A549 (cell line): ENCODE results near the gene DISP2.

ENCODE experiments used
- CHD4 ChIP-seq: fragments of 200-600 bp; sonication (generic); IDR thresholded peaks from 2 replicates; pipeline ENCODE4 v1.6.1; 2016; ENCODE audit warnings: antibody characterized with exemption, mild to moderate bottlenecking, borderline replicate concordance
- TF ChIP-seq, protein P1 (sequence below): fragments of >200 bp; sonication (Bioruptor Twin); formaldehyde crosslinking; IDR thresholded peaks from 3 replicates; pipeline ENCODE4 v1.5.1; 2016

- TF ChIP-seq, protein P1, sequence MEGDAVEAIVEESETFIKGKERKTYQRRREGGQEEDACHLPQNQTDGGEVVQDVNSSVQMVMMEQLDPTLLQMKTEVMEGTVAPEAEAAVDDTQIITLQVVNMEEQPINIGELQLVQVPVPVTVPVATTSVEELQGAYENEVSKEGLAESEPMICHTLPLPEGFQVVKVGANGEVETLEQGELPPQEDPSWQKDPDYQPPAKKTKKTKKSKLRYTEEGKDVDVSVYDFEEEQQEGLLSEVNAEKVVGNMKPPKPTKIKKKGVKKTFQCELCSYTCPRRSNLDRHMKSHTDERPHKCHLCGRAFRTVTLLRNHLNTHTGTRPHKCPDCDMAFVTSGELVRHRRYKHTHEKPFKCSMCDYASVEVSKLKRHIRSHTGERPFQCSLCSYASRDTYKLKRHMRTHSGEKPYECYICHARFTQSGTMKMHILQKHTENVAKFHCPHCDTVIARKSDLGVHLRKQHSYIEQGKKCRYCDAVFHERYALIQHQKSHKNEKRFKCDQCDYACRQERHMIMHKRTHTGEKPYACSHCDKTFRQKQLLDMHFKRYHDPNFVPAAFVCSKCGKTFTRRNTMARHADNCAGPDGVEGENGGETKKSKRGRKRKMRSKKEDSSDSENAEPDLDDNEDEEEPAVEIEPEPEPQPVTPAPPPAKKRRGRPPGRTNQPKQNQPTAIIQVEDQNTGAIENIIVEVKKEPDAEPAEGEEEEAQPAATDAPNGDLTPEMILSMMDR = no peak
- no peak for TF ChIP-seq CHD4
Observed at GRCh38 chr15:40407330-40407990, 49.4 kb downstream of the DISP2 start.
